ENCODE results near the gene ELOVL5. TPM values are rescaled to one million over a fixed set of nuclear protein-coding genes. Genes with fewer than 3 reads are reported as not detected.

ELOVL5 gene
- total and polyA plus RNA-seq, 4 donors: 22.1 to 77.8 (median 57.8) TPM

DNA sequence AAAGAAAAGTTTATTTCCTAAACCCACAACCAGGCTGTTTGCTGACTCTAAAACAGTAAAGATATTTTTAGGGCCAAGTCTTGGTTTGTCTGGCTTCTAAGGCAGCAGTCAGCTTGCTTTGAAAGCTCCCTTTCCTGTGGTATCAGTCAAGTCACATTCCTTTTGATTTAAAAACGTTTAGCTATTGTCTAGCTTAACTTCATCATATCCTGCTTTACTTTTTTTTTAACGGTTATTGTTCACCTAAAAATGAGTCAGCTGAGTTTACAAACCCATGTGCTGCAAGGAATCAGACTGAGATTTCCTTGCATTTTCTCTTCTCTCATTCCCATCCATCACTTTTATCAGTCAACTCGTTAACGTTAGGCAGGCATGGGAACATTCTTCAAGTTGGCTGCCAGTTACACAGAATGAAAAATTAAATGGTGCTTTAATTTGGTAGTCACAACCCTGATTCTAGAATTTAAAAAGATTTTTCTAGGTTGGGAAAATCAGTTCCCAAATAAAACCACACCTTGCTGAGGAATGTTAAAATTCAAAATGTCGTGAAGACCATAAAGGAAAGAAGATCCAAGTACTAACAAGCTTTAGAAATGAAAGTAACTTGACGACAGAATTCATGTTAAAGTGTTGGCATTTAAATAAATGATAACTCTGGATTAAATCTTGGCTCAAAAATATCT lies 45.9 kb downstream of the ELOVL5 start:
- Histone ChIP-seq H3K27ac (ENCODE audit: low read depth in 1 of 2, low read length in 2 of 2) (peak overlapping the region in 1 of 2 donors; percentile 41), H3K9ac (ENCODE audit: low read depth in 1 of 2, low read length in 2 of 2) (no peak overlapping the region), H3K36me3 (ENCODE audit: control insufficient read depth in 4 of 4, insufficient read depth in 3 of 4, low read depth in 1 of 4, low read length in 3 of 4) (no peaks in the 10 kb centered on the region), H3K9me3 (ENCODE audit: control insufficient read depth in 4 of 4, low read length in 3 of 4) (no peaks in the 10 kb centered on the region), H3K27me3 (ENCODE audit: control insufficient read depth in 4 of 4, insufficient read depth in 4 of 4, low read length in 3 of 4) (no peaks in the 10 kb centered on the region), H3K4me3 (ENCODE audit: low read depth in 1 of 3, low read length in 3 of 3) (no peak overlapping the region), H3K4me1 (ENCODE audit: control insufficient read depth in 4 of 4, insufficient read depth in 4 of 4, low read length in 3 of 4) (peaks cover 20 to 73% (median 65%) of the 10 kb centered on the region in 4 donors)
- DNase-seq (ENCODE audit: low spot score): no peak
- 32% methylated on average over 6 of the region's 6 CpGs for WGBS
- no peak for TF ChIP-seq RXRA (IDR thresholded peaks at IDR 0.05)
- TF ChIP-seq NR2F2 (IDR thresholded peaks at IDR 0.05): no peak
- TF ChIP-seq HNF4G (IDR thresholded peaks at IDR 0.05): no peak
- TF ChIP-seq RAD21 (IDR thresholded peaks at IDR 0.05): peak in 1 of 2 donors; percentile 7
- TF ChIP-seq, protein P1, sequence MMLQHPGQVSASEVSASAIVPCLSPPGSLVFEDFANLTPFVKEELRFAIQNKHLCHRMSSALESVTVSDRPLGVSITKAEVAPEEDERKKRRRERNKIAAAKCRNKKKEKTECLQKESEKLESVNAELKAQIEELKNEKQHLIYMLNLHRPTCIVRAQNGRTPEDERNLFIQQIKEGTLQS (IDR thresholded peaks at IDR 0.05): no peak
- no peak for TF ChIP-seq FOXA1 (IDR thresholded peaks at IDR 0.05)
- TF ChIP-seq, protein P2, sequence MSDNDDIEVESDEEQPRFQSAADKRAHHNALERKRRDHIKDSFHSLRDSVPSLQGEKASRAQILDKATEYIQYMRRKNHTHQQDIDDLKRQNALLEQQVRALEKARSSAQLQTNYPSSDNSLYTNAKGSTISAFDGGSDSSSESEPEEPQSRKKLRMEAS (IDR thresholded peaks at IDR 0.05): no peak
- no peak for TF ChIP-seq GABPA (IDR thresholded peaks at IDR 0.05 in 1 of 2, conservative IDR thresholded peaks at IDR 0.05 in 1 of 2)
- TF ChIP-seq, protein P3, sequence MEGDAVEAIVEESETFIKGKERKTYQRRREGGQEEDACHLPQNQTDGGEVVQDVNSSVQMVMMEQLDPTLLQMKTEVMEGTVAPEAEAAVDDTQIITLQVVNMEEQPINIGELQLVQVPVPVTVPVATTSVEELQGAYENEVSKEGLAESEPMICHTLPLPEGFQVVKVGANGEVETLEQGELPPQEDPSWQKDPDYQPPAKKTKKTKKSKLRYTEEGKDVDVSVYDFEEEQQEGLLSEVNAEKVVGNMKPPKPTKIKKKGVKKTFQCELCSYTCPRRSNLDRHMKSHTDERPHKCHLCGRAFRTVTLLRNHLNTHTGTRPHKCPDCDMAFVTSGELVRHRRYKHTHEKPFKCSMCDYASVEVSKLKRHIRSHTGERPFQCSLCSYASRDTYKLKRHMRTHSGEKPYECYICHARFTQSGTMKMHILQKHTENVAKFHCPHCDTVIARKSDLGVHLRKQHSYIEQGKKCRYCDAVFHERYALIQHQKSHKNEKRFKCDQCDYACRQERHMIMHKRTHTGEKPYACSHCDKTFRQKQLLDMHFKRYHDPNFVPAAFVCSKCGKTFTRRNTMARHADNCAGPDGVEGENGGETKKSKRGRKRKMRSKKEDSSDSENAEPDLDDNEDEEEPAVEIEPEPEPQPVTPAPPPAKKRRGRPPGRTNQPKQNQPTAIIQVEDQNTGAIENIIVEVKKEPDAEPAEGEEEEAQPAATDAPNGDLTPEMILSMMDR (IDR thresholded peaks at IDR 0.05; ENCODE audit: low read depth, low read length, missing input control): no peak
- no peak for TF ChIP-seq SP1 (IDR thresholded peaks at IDR 0.05)
- no peak for TF ChIP-seq REST (IDR thresholded peaks at IDR 0.05)
- no peak for TF ChIP-seq EGR1 (IDR thresholded peaks at IDR 0.05; ENCODE audit: low read depth in 2 of 2)
- TF ChIP-seq YY1 (IDR thresholded peaks at IDR 0.05): no peak
- no peak for TF ChIP-seq FOXA2 (IDR thresholded peaks at IDR 0.05)
- TF ChIP-seq JUND (IDR thresholded peaks at IDR 0.05): peak; percentile 14 to 17
- TF ChIP-seq TAF1 (conservative IDR thresholded peaks at IDR 0.05): no peak

DNA sequence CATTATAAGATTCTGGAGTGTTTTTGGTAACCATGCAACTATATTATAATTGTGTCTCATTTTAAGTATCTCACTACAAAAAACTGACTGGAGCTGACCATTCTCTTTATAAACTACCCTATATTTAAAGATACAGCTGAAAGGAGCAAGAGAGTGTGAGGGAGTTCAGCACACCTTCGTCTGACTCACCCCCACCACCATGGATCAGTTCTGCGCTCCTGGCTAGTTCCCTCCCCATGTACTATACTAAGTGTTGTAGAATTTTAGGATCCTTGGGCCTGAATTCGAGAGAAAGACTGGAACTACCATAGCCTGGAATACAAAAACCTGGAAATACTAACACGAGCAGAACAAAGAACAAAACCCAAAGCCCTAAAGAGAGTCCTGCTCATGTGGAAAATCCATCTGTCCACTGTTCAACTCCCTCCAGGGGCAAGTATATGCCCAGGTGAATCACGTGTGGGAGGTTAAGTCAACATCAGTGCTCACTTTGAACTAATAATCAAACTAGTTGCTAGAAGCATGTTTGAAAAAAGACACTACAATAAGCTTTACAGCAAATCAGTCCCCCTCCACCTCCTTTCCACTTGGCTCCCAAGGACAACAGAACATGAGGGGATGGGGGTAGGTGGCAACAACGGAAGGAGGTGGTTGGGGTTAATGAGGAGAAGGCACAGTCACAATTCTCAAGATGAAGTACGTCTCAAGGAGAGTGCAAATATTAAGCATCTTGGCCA lies 46.8 kb downstream of the ELOVL5 start:
- Histone ChIP-seq H3K27ac (ENCODE audit: low read depth in 1 of 2, low read length in 2 of 2) (peak overlapping the region; percentile 26 to 58), H3K4me1 (ENCODE audit: control insufficient read depth in 4 of 4, insufficient read depth in 4 of 4, low read length in 3 of 4) (peaks cover 20 to 69% (median 65%) of the 10 kb centered on the region in 4 donors), H3K27me3 (ENCODE audit: control insufficient read depth in 4 of 4, insufficient read depth in 4 of 4, low read length in 3 of 4) (no peaks in the 10 kb centered on the region), H3K4me3 (ENCODE audit: low read depth in 1 of 3, low read length in 3 of 3) (no peak overlapping the region), H3K36me3 (ENCODE audit: control insufficient read depth in 4 of 4, insufficient read depth in 3 of 4, low read depth in 1 of 4, low read length in 3 of 4) (peaks cover 0 to 1% (median 0%) of the 10 kb centered on the region in 4 donors), H3K9me3 (ENCODE audit: control insufficient read depth in 4 of 4, low read length in 3 of 4) (no peaks in the 10 kb centered on the region), H3K9ac (ENCODE audit: low read depth in 1 of 2, low read length in 2 of 2) (peak overlapping the region in 1 of 2 donors; percentile 5)
- WGBS: 44% methylated on average over 7 of the region's 7 CpGs
- DNase-seq (ENCODE audit: low spot score): no peak
- TF ChIP-seq HNF4A (conservative IDR thresholded peaks at IDR 0.05) (peak; percentile 69 to 84), HNF4G (IDR thresholded peaks at IDR 0.05) (no peak), RAD21 (IDR thresholded peaks at IDR 0.05) (peak; percentile 11 to 48), TAF1 (conservative IDR thresholded peaks at IDR 0.05) (no peak), GABPA (IDR thresholded peaks at IDR 0.05 in 1 of 2, conservative IDR thresholded peaks at IDR 0.05 in 1 of 2) (no peak), EGR1 (IDR thresholded peaks at IDR 0.05; ENCODE audit: low read depth in 2 of 2) (no peak), REST (IDR thresholded peaks at IDR 0.05) (no peak), FOXA1 (IDR thresholded peaks at IDR 0.05) (peak; percentile 93), SP1 (IDR thresholded peaks at IDR 0.05) (peak; percentile 64)
- TF ChIP-seq, protein P3 (IDR thresholded peaks at IDR 0.05; ENCODE audit: low read depth, low read length, missing input control): no peak
- TF ChIP-seq, protein P2 (IDR thresholded peaks at IDR 0.05): peak; percentile 67
